ENCODE data around the gene MICAL2. TPM values are rescaled to one million over a fixed set of nuclear protein-coding genes. Genes with fewer than 3 reads are reported as not detected.

MICAL2 gene
- total and polyA plus RNA-seq, 3 experiments from 2014 or later = 32.4 to 147 (median 146) TPM

DNA sequence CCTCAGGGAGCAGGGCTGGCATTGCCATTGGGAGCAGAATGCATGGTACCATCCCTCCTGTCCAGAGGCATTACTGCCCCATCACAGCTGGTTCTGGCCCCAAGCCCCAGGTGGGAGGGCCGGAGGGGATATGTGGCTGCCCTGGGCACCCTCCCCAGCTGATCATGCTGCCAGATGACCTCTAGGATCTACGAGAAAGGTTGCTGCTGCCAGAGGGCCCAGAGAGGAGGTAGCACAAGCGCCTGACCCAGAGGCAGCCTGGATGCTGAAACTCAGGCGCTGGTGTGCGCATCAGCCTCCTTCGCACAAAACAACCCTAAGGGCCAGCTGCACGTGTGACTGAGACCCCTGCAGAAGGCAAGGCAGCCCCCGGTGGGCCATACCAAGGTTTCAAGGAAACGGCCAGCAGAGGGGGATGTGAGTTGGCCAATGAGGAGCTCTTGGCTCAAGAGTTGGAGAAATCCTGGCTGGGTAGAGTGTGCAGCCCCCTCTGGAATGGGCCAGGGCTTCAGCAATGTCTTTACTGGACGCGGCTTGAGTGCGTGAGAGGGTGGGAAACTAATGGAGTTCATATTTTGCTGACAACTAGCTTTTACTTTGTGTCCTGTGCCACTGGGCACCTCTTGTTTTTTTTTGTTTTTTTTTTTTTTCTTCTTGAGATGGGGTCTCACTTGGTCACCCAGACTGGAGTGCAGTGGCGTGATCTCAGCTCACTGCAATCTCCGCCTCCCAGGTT, 178.7 kb downstream of the MICAL2 start:
- Histone ChIP-seq H3K9me3 (ENCODE audit: low read length) (no peaks in the 10 kb centered on the region), H3K4me3 (ENCODE audit: low read length) (no peak overlapping the region), H3K27ac (ENCODE audit: low read depth, low read length) (no peak overlapping the region), H3K36me3 (ENCODE audit: insufficient read depth, low read length) (no peaks in the 10 kb centered on the region), H3K4me1 (ENCODE audit: insufficient read depth, low read length) (peaks cover 8% of the 10 kb centered on the region), H3K27me3 (ENCODE audit: insufficient read depth, low read length, poor library complexity, severe bottlenecking) (no peaks in the 10 kb centered on the region)
- Mint-ChIP-seq H3K36me3 (peaks cover 0 to 13% (median 2%) of the 10 kb centered on the region in 3 donors), H3K4me1 (peaks cover 10 to 13% (median 12%) of the 10 kb centered on the region in 3 donors), H3K27me3 (peaks cover 0 to 1% of the 10 kb centered on the region in 2 donors), H3K9me3 (no peaks in the 10 kb centered on the region), H3K4me3 (no peak overlapping the region), H3K27ac (no peak overlapping the region)
- ChIA-PET POLR2A (no interaction called here), CTCF (interaction anchor here (0.8 to 17.0 kb wide), 14 partner anchors 9 to 604 kb away, joined by 3 to 302 read pairs (median 3); partner anchors contain the start of gene DKK3)
- DNase-seq = no peak

GRCh38 chr11:12289667-12290476, 179.5 kb downstream of the MICAL2 start:
- Histone ChIP-seq H3K9me3 (ENCODE audit: low read length) (no peaks in the 10 kb centered on the region), H3K4me3 (ENCODE audit: low read length) (no peak overlapping the region), H3K4me1 (ENCODE audit: insufficient read depth, low read length) (peaks cover 8% of the 10 kb centered on the region), H3K27ac (ENCODE audit: low read depth, low read length) (no peak overlapping the region), H3K36me3 (ENCODE audit: insufficient read depth, low read length) (no peaks in the 10 kb centered on the region), H3K27me3 (ENCODE audit: insufficient read depth, low read length, poor library complexity, severe bottlenecking) (no peaks in the 10 kb centered on the region)
- no peak overlapping the region for H3K4me3 Mint-ChIP-seq
- H3K27ac Mint-ChIP-seq = peak overlapping the region in 3 of 8 donors; percentile 38 to 87 (median 56)
- peaks cover 0 to 1% of the 10 kb centered on the region in 2 donors for H3K27me3 Mint-ChIP-seq
- POLR2A ChIA-PET = no interaction called here
- DNase-seq = no peak
- H3K9me3 Mint-ChIP-seq = no peaks in the 10 kb centered on the region
- H3K36me3 Mint-ChIP-seq = peaks cover 0 to 13% (median 2%) of the 10 kb centered on the region in 3 donors
- CTCF ChIA-PET = interaction anchor here (0.8 to 17.0 kb wide), 8 partner anchors 8 to 599 kb away, joined by 3 to 302 read pairs (median 3); no protein-coding TSS in a partner anchor
- H3K4me1 Mint-ChIP-seq = peaks cover 10 to 13% (median 12%) of the 10 kb centered on the region in 3 donors

- no peak for DNase-seq
- Histone ChIP-seq H3K4me3 (ENCODE audit: low read length) (no peak overlapping the region), H3K27ac (ENCODE audit: low read depth, low read length) (no peak overlapping the region), H3K36me3 (ENCODE audit: insufficient read depth, low read length) (no peaks in the 10 kb centered on the region), H3K4me1 (ENCODE audit: insufficient read depth, low read length) (peaks cover 8% of the 10 kb centered on the region), H3K27me3 (ENCODE audit: insufficient read depth, low read length, poor library complexity, severe bottlenecking) (no peaks in the 10 kb centered on the region), H3K9me3 (ENCODE audit: low read length) (no peaks in the 10 kb centered on the region)
- CTCF ChIA-PET = interaction anchor here (3.1 to 17.0 kb wide), 3 partner anchors 9 to 599 kb away, joined by 17 to 302 read pairs (median 28); no protein-coding TSS in a partner anchor
- peak overlapping the region in 3 of 8 donors; percentile 38 to 87 (median 56) for H3K27ac Mint-ChIP-seq
- H3K4me3 Mint-ChIP-seq = no peak overlapping the region
- no peaks in the 10 kb centered on the region for H3K9me3 Mint-ChIP-seq
- peaks cover 0 to 13% (median 2%) of the 10 kb centered on the region in 3 donors for H3K36me3 Mint-ChIP-seq
- POLR2A ChIA-PET = no interaction called here
- H3K4me1 Mint-ChIP-seq = peaks cover 10 to 13% (median 12%) of the 10 kb centered on the region in 3 donors
- peaks cover 0 to 1% of the 10 kb centered on the region in 2 donors for H3K27me3 Mint-ChIP-seq
Observed at GRCh38 chr11:12290477-12290922, 180.1 kb downstream of the MICAL2 start.

DNA sequence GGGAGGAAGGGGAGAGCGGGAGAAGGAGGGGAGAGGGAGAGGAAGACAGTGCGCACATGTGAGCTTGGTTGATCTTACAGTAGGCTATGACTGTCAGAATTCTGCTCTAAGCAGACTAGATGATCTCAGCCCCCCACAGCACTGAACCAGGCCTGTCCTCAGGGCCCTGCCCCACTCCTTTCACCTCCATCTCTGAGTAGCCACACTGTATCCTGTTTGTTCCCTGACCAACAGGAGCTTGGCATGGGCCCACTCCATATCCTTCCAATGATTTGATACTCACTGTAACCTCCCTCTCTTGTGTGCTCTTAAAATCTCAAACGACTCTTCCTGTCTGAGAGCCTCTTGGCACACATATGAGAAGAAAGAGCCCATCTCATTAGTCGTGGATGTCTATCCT, 180.9 kb downstream of the MICAL2 start:
- Histone ChIP-seq H3K4me3 (ENCODE audit: low read length) (no peak overlapping the region), H3K9me3 (ENCODE audit: low read length) (no peaks in the 10 kb centered on the region), H3K36me3 (ENCODE audit: insufficient read depth, low read length) (no peaks in the 10 kb centered on the region), H3K27me3 (ENCODE audit: insufficient read depth, low read length, poor library complexity, severe bottlenecking) (no peaks in the 10 kb centered on the region), H3K27ac (ENCODE audit: low read depth, low read length) (no peak overlapping the region), H3K4me1 (ENCODE audit: insufficient read depth, low read length) (peaks cover 8% of the 10 kb centered on the region)
- Mint-ChIP-seq H3K27me3 (peaks cover 0 to 1% of the 10 kb centered on the region in 2 donors), H3K27ac (peak overlapping the region in 1 of 8 donors; percentile 2), H3K4me1 (peaks cover 10 to 13% (median 12%) of the 10 kb centered on the region in 3 donors), H3K4me3 (no peak overlapping the region), H3K9me3 (no peaks in the 10 kb centered on the region), H3K36me3 (peaks cover 0 to 12% (median 2%) of the 10 kb centered on the region in 3 donors)
- no peak for DNase-seq
- CTCF ChIA-PET = interaction anchor here (0.7 to 17.0 kb wide), 4 partner anchors 10 to 492 kb away, joined by 3 to 302 read pairs (median 16); no protein-coding TSS in a partner anchor
- POLR2A ChIA-PET = no interaction called here

DNA sequence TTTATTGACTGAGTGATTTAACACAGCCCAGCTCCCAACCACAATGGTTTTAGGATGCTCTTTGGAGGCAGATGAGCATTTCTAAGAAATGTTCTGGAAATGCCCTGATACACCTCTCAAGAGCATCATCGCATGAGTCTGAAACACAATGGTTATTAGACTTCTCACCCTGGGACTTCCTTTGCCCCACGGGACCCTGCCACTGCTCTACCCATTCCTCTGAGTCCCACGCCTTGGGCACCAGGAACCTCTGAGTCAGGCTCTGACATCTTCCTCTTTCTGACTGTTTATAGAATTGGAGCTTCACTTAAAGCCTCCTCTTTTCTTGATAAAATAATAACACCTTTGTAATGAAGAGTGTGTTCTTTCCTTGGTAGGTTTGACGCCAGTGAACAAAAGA, 181.4 kb downstream of the MICAL2 start:
- Mint-ChIP-seq H3K27ac (no peak overlapping the region), H3K4me1 (peaks cover 10 to 13% (median 12%) of the 10 kb centered on the region in 3 donors), H3K4me3 (no peak overlapping the region), H3K36me3 (peaks cover 0 to 10% (median 2%) of the 10 kb centered on the region in 3 donors), H3K9me3 (no peaks in the 10 kb centered on the region), H3K27me3 (peaks cover 0 to 1% of the 10 kb centered on the region in 2 donors)
- POLR2A ChIA-PET = no interaction called here
- Histone ChIP-seq H3K36me3 (ENCODE audit: insufficient read depth, low read length) (no peaks in the 10 kb centered on the region), H3K27me3 (ENCODE audit: insufficient read depth, low read length, poor library complexity, severe bottlenecking) (no peaks in the 10 kb centered on the region), H3K27ac (ENCODE audit: low read depth, low read length) (no peak overlapping the region), H3K4me3 (ENCODE audit: low read length) (no peak overlapping the region), H3K9me3 (ENCODE audit: low read length) (no peaks in the 10 kb centered on the region), H3K4me1 (ENCODE audit: insufficient read depth, low read length) (peaks cover 8% of the 10 kb centered on the region)
- no peak for DNase-seq
- CTCF ChIA-PET = interaction anchor here (0.7 to 4.4 kb wide), 4 partner anchors 10 to 597 kb away, joined by 3 to 28 read pairs (median 4); no protein-coding TSS in a partner anchor

GRCh38 chr11:12292766-12293165, 182.4 kb downstream of the MICAL2 start:
- Histone ChIP-seq H3K9me3 (ENCODE audit: low read length) (no peaks in the 10 kb centered on the region), H3K4me1 (ENCODE audit: insufficient read depth, low read length) (peaks cover 8% of the 10 kb centered on the region), H3K4me3 (ENCODE audit: low read length) (no peak overlapping the region), H3K27ac (ENCODE audit: low read depth, low read length) (no peak overlapping the region), H3K27me3 (ENCODE audit: insufficient read depth, low read length, poor library complexity, severe bottlenecking) (no peaks in the 10 kb centered on the region), H3K36me3 (ENCODE audit: insufficient read depth, low read length) (no peaks in the 10 kb centered on the region)
- Mint-ChIP-seq H3K27me3 (peaks cover 0 to 1% of the 10 kb centered on the region in 2 donors), H3K27ac (no peak overlapping the region), H3K36me3 (peaks cover 2 to 8% (median 3%) of the 10 kb centered on the region in 3 donors), H3K4me3 (no peak overlapping the region), H3K4me1 (peaks cover 10 to 13% (median 12%) of the 10 kb centered on the region in 3 donors), H3K9me3 (peaks cover 0 to under 1% (median 0%) of the 10 kb centered on the region in 5 donors)
- ChIA-PET POLR2A (no interaction called here), CTCF (interaction anchor here (1.3 to 4.4 kb wide), 3 partner anchors 11 to 596 kb away, joined by 4 to 28 read pairs (median 5); no protein-coding TSS in a partner anchor)
- no peak for DNase-seq

- no peak for DNase-seq
- no peaks in the 10 kb centered on the region for H3K9me3 ChIP-seq (ENCODE audit: low read length)
- ChIA-PET CTCF (interaction anchor here (1.3 to 4.4 kb wide), 3 partner anchors 12 to 595 kb away, joined by 4 to 28 read pairs (median 5); no protein-coding TSS in a partner anchor), POLR2A (no interaction called here)
- peak overlapping the region in 1 of 8 donors; percentile 12 for H3K27ac Mint-ChIP-seq
- no peak overlapping the region for H3K4me3 ChIP-seq (ENCODE audit: low read length)
- no peaks in the 10 kb centered on the region for H3K27me3 ChIP-seq (ENCODE audit: insufficient read depth, low read length, poor library complexity, severe bottlenecking)
- peaks cover 10 to 13% (median 12%) of the 10 kb centered on the region in 3 donors for H3K4me1 Mint-ChIP-seq
- H3K27me3 Mint-ChIP-seq = peaks cover 0 to 1% of the 10 kb centered on the region in 2 donors
- peaks cover 4 to 7% (median 6%) of the 10 kb centered on the region in 5 donors for H3K9me3 Mint-ChIP-seq
- H3K27ac ChIP-seq (ENCODE audit: low read depth, low read length) = no peak overlapping the region
- no peaks in the 10 kb centered on the region for H3K36me3 ChIP-seq (ENCODE audit: insufficient read depth, low read length)
- H3K4me1 ChIP-seq (ENCODE audit: insufficient read depth, low read length) = peaks cover 8% of the 10 kb centered on the region
- H3K4me3 Mint-ChIP-seq = no peak overlapping the region
- H3K36me3 Mint-ChIP-seq = peaks cover 2 to 10% (median 9%) of the 10 kb centered on the region in 3 donors
Observed at GRCh38 chr11:12293486-12293885, 183.1 kb downstream of the MICAL2 start.
